SK-N-SH (cell line): Measurements from ENCODE around the gene SYTL4. TPM values are rescaled to one million over a fixed set of nuclear protein-coding genes. Genes with fewer than 3 reads are reported as not detected.

Experiments
- CTCF ChIA-PET: fragments of 300-600, 350-600 bp; formaldehyde crosslinking; extraction: SDS; loops from one replicate; lab custom pipeline; 2021; lab: Yijun Ruan, JAX
- POLR2A ChIA-PET: fragments of 350-600 bp; sonication (Branson Sonifier 250); formaldehyde crosslinking; extraction: SDS; loops from one replicate; lab custom pipeline; 2020; ENCODE audit warnings: antibody characterized with exemption, inconsistent platforms; lab: Yijun Ruan, JAX
- DNase-seq: peaks from one replicate; pipeline ENCODE4 v3.0.0; 2012
- H2AFZ ChIP-seq: fragments of 200-600 bp; sonication (generic); 2 replicates; pipeline ENCODE4 v1.8.1; 2016; ENCODE audit warnings: antibody characterized with exemption, mild to moderate bottlenecking, low read depth
- H3F3A ChIP-seq: fragments of 200-600 bp; sonication (generic); replicated peaks from 2 replicates; pipeline ENCODE3; 2016; ENCODE audit warnings: antibody characterized with exemption, mild to moderate bottlenecking; ENCODE audit not compliant: insufficient read depth
- H3K27ac ChIP-seq, 2 experiments: fragments of 200-500 bp in 1 of 2; fragments of 200-600 bp in 1 of 2; sonication (Bioruptor generic) in 1 of 2; sonication (generic), shearing (Covaris generic) in 1 of 2; 2 replicates each; pipeline versions ENCODE4 v1.5.1 to v1.6.1; 2014 to 2016; ENCODE audit warnings: low read depth in 2 of 2, inconsistent platforms in 1 of 2, low read length in 1 of 2, mild to moderate bottlenecking in 1 of 2, mixed read lengths in 1 of 2
- H3K27me3 ChIP-seq: fragments of 200-600 bp; sonication (generic), shearing (Covaris generic); 2 replicates; pipeline ENCODE4 v1.6.1; 2016; ENCODE audit warnings: mixed run types; ENCODE audit not compliant: insufficient read depth
- H3K36me3 ChIP-seq, 2 experiments: fragments of 200-500 bp in 1 of 2; fragments of 200-600 bp in 1 of 2; sonication (Bioruptor generic) in 1 of 2; sonication (generic) in 1 of 2; replicated peaks in 1 of 2; 2 replicates each; pipeline versions ENCODE3 to v1.5.1; 2014 to 2016; ENCODE audit warnings: low read length in 1 of 2, mild to moderate bottlenecking in 1 of 2; ENCODE audit not compliant: insufficient read depth in 2 of 2, control insufficient read depth in 1 of 2
- H3K4me1 ChIP-seq, 2 experiments: fragments of 200-500 bp in 1 of 2; fragments of 200-600 bp in 1 of 2; sonication (Bioruptor generic) in 1 of 2; sonication (generic), shearing (Covaris generic) in 1 of 2; 2 replicates each; pipeline versions ENCODE4 v1.5.1 to v1.6.1; 2014 to 2016; ENCODE audit warnings: low read depth in 1 of 2, low read length in 1 of 2, mixed run types in 1 of 2; ENCODE audit not compliant: insufficient read depth in 2 of 2, control insufficient read depth in 1 of 2
- H3K4me2 ChIP-seq: fragments of 200-600 bp; sonication (generic), shearing (Covaris generic); 2 replicates; pipeline ENCODE4 v1.6.1; 2017; ENCODE audit warnings: mixed run types
- H3K4me3 ChIP-seq, 2 experiments: fragments of 200-500 bp in 1 of 2; fragments of 200-600 bp in 1 of 2; sonication (Bioruptor generic) in 1 of 2; sonication (generic), shearing (Covaris generic) in 1 of 2; 2 replicates each; pipeline versions ENCODE4 v1.5.1 to v1.8.1; 2014 to 2016; ENCODE audit warnings: low read depth in 2 of 2, inconsistent platforms in 1 of 2, low read length in 1 of 2, mild to moderate bottlenecking in 1 of 2, mixed read lengths in 1 of 2, moderate library complexity in 1 of 2
- H3K79me2 ChIP-seq: fragments of 200-600 bp; sonication (generic); 2 replicates; pipeline ENCODE4 v1.8.1; 2017; ENCODE audit warnings: mild to moderate bottlenecking; ENCODE audit not compliant: insufficient read depth
- H3K9ac ChIP-seq: fragments of 200-600 bp; sonication (generic); 2 replicates; pipeline ENCODE4 v1.6.1; 2017; ENCODE audit warnings: mixed run types
- H3K9me2 ChIP-seq: fragments of 200-600 bp; sonication (generic); 2 replicates; pipeline ENCODE4 v1.6.1; 2017; ENCODE audit warnings: mixed run types
- H3K9me3 ChIP-seq: fragments of 200-600 bp; sonication (generic); 2 replicates; pipeline ENCODE4 v1.6.1; 2017; ENCODE audit warnings: mixed run types, mild to moderate bottlenecking, moderate library complexity
- H4K20me1 ChIP-seq: fragments of 200-600 bp; sonication (generic); 2 replicates; pipeline ENCODE4 v1.6.1; 2017; ENCODE audit warnings: mild to moderate bottlenecking, mixed run types; ENCODE audit not compliant: insufficient read depth
- CHD2 ChIP-seq: fragments of 150-350 bp; IDR thresholded peaks from 2 replicates; pipeline ENCODE4 v1.6.1; 2018; ENCODE audit warnings: low read length; ENCODE audit not compliant: partially characterized antibody
- EP300 ChIP-seq, 2 experiments: IDR thresholded peaks; 2 replicates each; pipeline versions ENCODE4 v1.4.0 to v1.6.1; 2012; ENCODE audit warnings: borderline replicate concordance in 1 of 2, low read depth in 1 of 2, low read length in 1 of 2
- EZH2phosphoT487 ChIP-seq: fragments of 200-600 bp; sonication (generic); IDR thresholded peaks from 2 replicates; pipeline ENCODE4 v1.6.1; 2017; ENCODE audit warnings: low read depth, mixed run types, mild to moderate bottlenecking, antibody characterized with exemption, moderate library complexity, borderline replicate concordance
- FOXM1 ChIP-seq: IDR thresholded peaks from 2 replicates; pipeline ENCODE4 v1.4.0; 2012; ENCODE audit warnings: low read depth, mild to moderate bottlenecking
- GATA2 ChIP-seq: sonication (generic); formaldehyde crosslinking; IDR thresholded peaks from 2 replicates; pipeline ENCODE4 v1.5.0; 2020; ENCODE audit warnings: mild to moderate bottlenecking, missing genetic modification reagents
- JUND ChIP-seq: IDR thresholded peaks from 2 replicates; pipeline ENCODE4 v1.4.0; 2012
- MEF2A ChIP-seq: IDR thresholded peaks from 2 replicates; pipeline ENCODE4 v1.4.0; 2012; ENCODE audit warnings: low read depth, borderline replicate concordance
- NRF1 ChIP-seq: IDR thresholded peaks from 2 replicates; pipeline ENCODE4 v1.6.1; 2012; ENCODE audit warnings: low read depth, mild to moderate bottlenecking, low read length
- RAD21 ChIP-seq: IDR thresholded peaks from 2 replicates; pipeline ENCODE4 v1.6.1; 2012; ENCODE audit warnings: mild to moderate bottlenecking, low read length
- SIN3A ChIP-seq: IDR thresholded peaks from 2 replicates; pipeline ENCODE4 v1.6.1; 2012; ENCODE audit warnings: low read depth, mild to moderate bottlenecking, low read length, moderate library complexity, borderline replicate concordance
- SMC3 ChIP-seq: IDR thresholded peaks from 2 replicates; pipeline ENCODE4 v1.6.1; 2012; ENCODE audit warnings: low read depth, low read length, improper control_type of control experiment
- YY1 ChIP-seq: IDR thresholded peaks from 2 replicates; pipeline ENCODE4 v1.4.0; 2012; ENCODE audit warnings: low read depth, mild to moderate bottlenecking
- ZBTB33 ChIP-seq: IDR thresholded peaks from 2 replicates; pipeline ENCODE4 v1.4.0; 2012; ENCODE audit warnings: low read depth, borderline replicate concordance
- WGBS: methylation state at CpG from one replicate; pipeline ENCODE4 v1.1.6; 2017; ENCODE audit warnings: low lambda C conversion rate; 5-methylcytosine and 5-hydroxymethylcytosine counted together
- polyA plus RNA-seq, 3 experiments: library from polyadenylated mRNA; depleted of rRNA; stranded (reverse); fragments of >200 nt; gene quantifications; 2 replicates each; pipeline ENCODE4 v1.2.3, GENCODE V29; 2012
- TF ChIP-seq, protein P1 (sequence below): IDR thresholded peaks from 2 replicates; pipeline ENCODE4; 2012
- TF ChIP-seq, protein P2 (sequence below): fragments of 150-350 bp; IDR thresholded peaks from 2 replicates; pipeline ENCODE4 v1.6.1; 2016; ENCODE audit warnings: mild to moderate bottlenecking, low read depth, low read length
- TF ChIP-seq, protein P3 (sequence below): fragments of 200-600 bp; sonication (generic); IDR thresholded peaks from 2 replicates; pipeline ENCODE4 v1.6.1; 2017; ENCODE audit warnings: antibody characterized with exemption, mild to moderate bottlenecking, moderate library complexity

SYTL4 gene
- polyA plus RNA-seq, 1 of the 3 experiments (the other 2 are of a cell fraction) = 2.3 TPM

GRCh38 chrX:100659431-100660137 lies 72.3 kb downstream of the SYTL4 start:
- POLR2A ChIA-PET = no interaction called here
- DNase-seq = no peak
- no peak overlapping the region for H3K4me2 ChIP-seq

GRCh38 chrX:100658941-100659381 lies 73.0 kb downstream of the SYTL4 start:
- CTCF ChIA-PET = interaction anchor here (1.2 to 2.1 kb wide), 3 partner anchors 12 to 110 kb away, joined by 3 to 8 read pairs (median 6); no protein-coding TSS in a partner anchor
- POLR2A ChIA-PET = no interaction called here
- no peaks in the 10 kb centered on the region for H3K9me2 ChIP-seq
- 53% methylated on average over 3 of the region's 3 CpGs for WGBS
- H2AFZ ChIP-seq = no peak overlapping the region
- DNase-seq = no peak
- no peak overlapping the region for H3K4me3 ChIP-seq
- H3K79me2 ChIP-seq = no peaks in the 10 kb centered on the region
- H3K4me2 ChIP-seq = no peak overlapping the region
- H4K20me1 ChIP-seq = no peaks in the 10 kb centered on the region
- H3K9ac ChIP-seq = no peak overlapping the region
- no peaks in the 10 kb centered on the region for H3F3A ChIP-seq
- H3K36me3 ChIP-seq = no peaks in the 10 kb centered on the region
- H3K4me1 ChIP-seq = no peaks in the 10 kb centered on the region
- no peaks in the 10 kb centered on the region for H3K9me3 ChIP-seq
- H3K27ac ChIP-seq = no peak overlapping the region
- no peaks in the 10 kb centered on the region for H3K27me3 ChIP-seq
- TF ChIP-seq, protein P1, sequence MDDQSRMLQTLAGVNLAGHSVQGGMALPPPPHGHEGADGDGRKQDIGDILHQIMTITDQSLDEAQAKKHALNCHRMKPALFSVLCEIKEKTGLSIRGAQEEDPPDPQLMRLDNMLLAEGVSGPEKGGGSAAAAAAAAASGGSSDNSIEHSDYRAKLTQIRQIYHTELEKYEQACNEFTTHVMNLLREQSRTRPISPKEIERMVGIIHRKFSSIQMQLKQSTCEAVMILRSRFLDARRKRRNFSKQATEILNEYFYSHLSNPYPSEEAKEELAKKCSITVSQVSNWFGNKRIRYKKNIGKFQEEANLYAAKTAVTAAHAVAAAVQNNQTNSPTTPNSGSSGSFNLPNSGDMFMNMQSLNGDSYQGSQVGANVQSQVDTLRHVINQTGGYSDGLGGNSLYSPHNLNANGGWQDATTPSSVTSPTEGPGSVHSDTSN = no peak
- TF ChIP-seq MEF2A (no peak), EZH2phosphoT487 (no peak), NRF1 (no peak), RAD21 (no peak), ZBTB33 (no peak), SIN3A (no peak), GATA2 (CRISPR knock-in tag) (no peak), SMC3 (no peak), FOXM1 (no peak)
- TF ChIP-seq, protein P2, sequence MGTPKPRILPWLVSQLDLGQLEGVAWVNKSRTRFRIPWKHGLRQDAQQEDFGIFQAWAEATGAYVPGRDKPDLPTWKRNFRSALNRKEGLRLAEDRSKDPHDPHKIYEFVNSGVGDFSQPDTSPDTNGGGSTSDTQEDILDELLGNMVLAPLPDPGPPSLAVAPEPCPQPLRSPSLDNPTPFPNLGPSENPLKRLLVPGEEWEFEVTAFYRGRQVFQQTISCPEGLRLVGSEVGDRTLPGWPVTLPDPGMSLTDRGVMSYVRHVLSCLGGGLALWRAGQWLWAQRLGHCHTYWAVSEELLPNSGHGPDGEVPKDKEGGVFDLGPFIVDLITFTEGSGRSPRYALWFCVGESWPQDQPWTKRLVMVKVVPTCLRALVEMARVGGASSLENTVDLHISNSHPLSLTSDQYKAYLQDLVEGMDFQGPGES = no peak

More at GRCh38 chrX:100659431-100660137, 72.3 kb downstream of the SYTL4 start:
- TF ChIP-seq CHD2 = no peak
- no peak for TF ChIP-seq YY1
- TF ChIP-seq EP300 (IDR thresholded peaks at IDR 0.05; ENCODE audit: borderline replicate concordance in 1 of 2, low read depth in 1 of 2, low read length in 1 of 2) = no peak
- TF ChIP-seq NRF1 = no peak
- TF ChIP-seq FOXM1 = no peak
- TF ChIP-seq, protein P3, sequence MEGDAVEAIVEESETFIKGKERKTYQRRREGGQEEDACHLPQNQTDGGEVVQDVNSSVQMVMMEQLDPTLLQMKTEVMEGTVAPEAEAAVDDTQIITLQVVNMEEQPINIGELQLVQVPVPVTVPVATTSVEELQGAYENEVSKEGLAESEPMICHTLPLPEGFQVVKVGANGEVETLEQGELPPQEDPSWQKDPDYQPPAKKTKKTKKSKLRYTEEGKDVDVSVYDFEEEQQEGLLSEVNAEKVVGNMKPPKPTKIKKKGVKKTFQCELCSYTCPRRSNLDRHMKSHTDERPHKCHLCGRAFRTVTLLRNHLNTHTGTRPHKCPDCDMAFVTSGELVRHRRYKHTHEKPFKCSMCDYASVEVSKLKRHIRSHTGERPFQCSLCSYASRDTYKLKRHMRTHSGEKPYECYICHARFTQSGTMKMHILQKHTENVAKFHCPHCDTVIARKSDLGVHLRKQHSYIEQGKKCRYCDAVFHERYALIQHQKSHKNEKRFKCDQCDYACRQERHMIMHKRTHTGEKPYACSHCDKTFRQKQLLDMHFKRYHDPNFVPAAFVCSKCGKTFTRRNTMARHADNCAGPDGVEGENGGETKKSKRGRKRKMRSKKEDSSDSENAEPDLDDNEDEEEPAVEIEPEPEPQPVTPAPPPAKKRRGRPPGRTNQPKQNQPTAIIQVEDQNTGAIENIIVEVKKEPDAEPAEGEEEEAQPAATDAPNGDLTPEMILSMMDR = no peak
- TF ChIP-seq JUND = no peak
- Histone ChIP-seq H3K9ac (no peak overlapping the region), H2AFZ (no peak overlapping the region), H3K9me3 (no peaks in the 10 kb centered on the region), H3K4me3 (no peak overlapping the region), H3K4me1 (no peaks in the 10 kb centered on the region), H3K27ac (no peak overlapping the region), H4K20me1 (no peaks in the 10 kb centered on the region), H3K79me2 (no peaks in the 10 kb centered on the region), H3K9me2 (no peaks in the 10 kb centered on the region), H3F3A (no peaks in the 10 kb centered on the region), H3K27me3 (no peaks in the 10 kb centered on the region), H3K36me3 (no peaks in the 10 kb centered on the region)
- CTCF ChIA-PET = interaction anchor here (1.2 to 2.1 kb wide), 3 partner anchors 11 to 109 kb away, joined by 3 to 8 read pairs (median 6); no protein-coding TSS in a partner anchor
- 59% methylated on average over 4 of the region's 4 CpGs for WGBS
